Liver (tissue), 9 donors: Measurements from ENCODE around the gene GBX2. TPM values are rescaled to one million over a fixed set of nuclear protein-coding genes. Genes with fewer than 3 reads are reported as not detected.

ENCODE experiments used
- DNase-seq: peaks from one replicate; pipeline ENCODE4 v3.0.0-alpha.2; 2017; ENCODE audit warnings: low spot score
- H3K27ac ChIP-seq, 2 donors: one replicate each; pipeline ENCODE4 v1.7.0; 2013; ENCODE audit warnings: inconsistent platforms in 2 of 2, low read length in 2 of 2, control low read depth in 1 of 2, low read depth in 1 of 2, mild to moderate bottlenecking in 1 of 2
- H3K27me3 ChIP-seq, 4 donors: one replicate each; pipeline versions ENCODE4 v1.6.1 to v1.7.0; 2013; ENCODE audit warnings: low read length in 3 of 4, inconsistent platforms in 1 of 4, mild to moderate bottlenecking in 1 of 4, moderate library complexity in 1 of 4; ENCODE audit not compliant: control insufficient read depth in 4 of 4, insufficient read depth in 4 of 4
- H3K36me3 ChIP-seq, 4 donors: one replicate each; pipeline versions ENCODE4 v1.6.1 to v1.7.0; 2013; ENCODE audit warnings: low read length in 3 of 4, mild to moderate bottlenecking in 3 of 4, low read depth in 1 of 4, moderate library complexity in 1 of 4; ENCODE audit not compliant: control insufficient read depth in 4 of 4, insufficient read depth in 3 of 4
- H3K4me1 ChIP-seq, 4 donors: one replicate each; pipeline versions ENCODE4 v1.6.1 to v1.7.0; 2013; ENCODE audit warnings: low read length in 3 of 4, mild to moderate bottlenecking in 3 of 4, moderate library complexity in 1 of 4; ENCODE audit not compliant: control insufficient read depth in 4 of 4, insufficient read depth in 4 of 4
- H3K4me3 ChIP-seq, 3 donors: one replicate each; pipeline versions ENCODE4 v1.6.1 to v1.7.0; 2013; ENCODE audit warnings: low read length in 3 of 3, control low read depth in 1 of 3, low read depth in 1 of 3, mild to moderate bottlenecking in 1 of 3
- H3K9ac ChIP-seq, 2 donors: one replicate each; pipeline ENCODE4 v1.7.0; 2013; ENCODE audit warnings: low read length in 2 of 2, mild to moderate bottlenecking in 2 of 2, moderate library complexity in 2 of 2, control low read depth in 1 of 2, low read depth in 1 of 2
- H3K9me3 ChIP-seq, 4 donors: one replicate each; pipeline versions ENCODE4 v1.6.1 to v1.7.0; 2013; ENCODE audit warnings: low read length in 3 of 4; ENCODE audit not compliant: control insufficient read depth in 4 of 4
- CTCF ChIP-seq: fragments of 150-350 bp; IDR thresholded peaks from 2 replicates; pipeline ENCODE4 v1.5.1; 2017; ENCODE audit warnings: improper control_type of control experiment, low read depth, low read length; ENCODE audit not compliant: missing input control
- EGR1 ChIP-seq, 2 donors: IDR thresholded peaks; 2 replicates each; pipeline ENCODE4 v1.6.1; 2016 to 2018; ENCODE audit warnings: antibody characterized with exemption in 2 of 2, low read depth in 2 of 2
- GABPA ChIP-seq, 2 donors: IDR thresholded peaks in 1 of 2; conservative IDR thresholded peaks in 1 of 2; 2 replicates each; pipeline ENCODE4 v1.6.1; 2016; ENCODE audit warnings: antibody characterized with exemption in 2 of 2, mild to moderate bottlenecking in 1 of 2, moderate library complexity in 1 of 2
- HNF4A ChIP-seq, 2 donors: conservative IDR thresholded peaks; 2 replicates each; pipeline ENCODE4 v1.6.1; 2016; ENCODE audit warnings: antibody characterized with exemption in 2 of 2, mild to moderate bottlenecking in 2 of 2
- HNF4G ChIP-seq: IDR thresholded peaks from 2 replicates; pipeline ENCODE4 v1.6.1; 2016; ENCODE audit warnings: antibody characterized with exemption
- MAX ChIP-seq: IDR thresholded peaks from 2 replicates; pipeline ENCODE4 v1.6.1; 2016; ENCODE audit warnings: antibody characterized with exemption
- NR2F2 ChIP-seq: IDR thresholded peaks from 2 replicates; pipeline ENCODE4 v1.6.1; 2016; ENCODE audit warnings: antibody characterized with exemption
- RAD21 ChIP-seq, 2 donors: IDR thresholded peaks; 2 replicates each; pipeline ENCODE4 v1.6.1; 2016; ENCODE audit warnings: antibody characterized with exemption in 2 of 2, mild to moderate bottlenecking in 2 of 2
- REST ChIP-seq: IDR thresholded peaks from 2 replicates; pipeline ENCODE4 v1.6.1; 2016; ENCODE audit warnings: antibody characterized with exemption, mild to moderate bottlenecking
- RXRA ChIP-seq, 2 donors: IDR thresholded peaks; 2 replicates each; pipeline ENCODE4 v1.6.1; 2017 to 2018; ENCODE audit warnings: antibody characterized with exemption in 2 of 2, mild to moderate bottlenecking in 1 of 2
- SP1 ChIP-seq: IDR thresholded peaks from 2 replicates; pipeline ENCODE4 v1.6.1; 2018; ENCODE audit warnings: antibody characterized with exemption, mild to moderate bottlenecking
- TAF1 ChIP-seq: conservative IDR thresholded peaks from 2 replicates; pipeline ENCODE4 v1.6.1; 2016; ENCODE audit warnings: antibody characterized with exemption, mild to moderate bottlenecking
- YY1 ChIP-seq: IDR thresholded peaks from 2 replicates; pipeline ENCODE4 v1.6.1; 2016; ENCODE audit warnings: antibody characterized with exemption, mild to moderate bottlenecking
- ZBTB33 ChIP-seq: IDR thresholded peaks from 2 replicates; pipeline ENCODE4 v1.6.1; 2016; ENCODE audit warnings: antibody characterized with exemption
- WGBS: extraction: QIAGEN DNeasy Blood & Tissue Kit; methylation state at CpG from one replicate; pipeline ENCODE4 v1.1.7; 2013; 5-methylcytosine and 5-hydroxymethylcytosine counted together
- polyA plus RNA-seq, 2 donors: library from polyadenylated mRNA; stranded (reverse) in 1 of 2; unstranded in 1 of 2; fragments of 200-250 nt in 1 of 2; fragments of >200 nt in 1 of 2; fragmentation: Nextera tagmentation in 1 of 2; extraction: Ambion mirVana in 1 of 2; gene quantifications; one replicate each; pipeline versions ENCODE4 v1.2.1 to v1.2.3, GENCODE V29; 2013 to 2015
- total RNA-seq, 2 donors: library from RNA; depleted of rRNA; stranded (reverse); fragments of >200 nt; gene quantifications; one replicate each; pipeline ENCODE4 v1.2.3, GENCODE V29; 2014
- donor health status: healthy.
- donor health status: healthy.
- donor health status: healthy.
- donor health status: healthy.
- donor health status: healthy.

GBX2 gene
- total and polyA plus RNA-seq, 4 donors = not detected

GRCh38 chr2:236190674-236191073, 22.5 kb upstream of the GBX2 start:
- no peak for TF ChIP-seq NR2F2
- no peak for TF ChIP-seq RAD21 (IDR thresholded peaks at IDR 0.05)
- TF ChIP-seq SP1 = no peak
- TF ChIP-seq EGR1 (IDR thresholded peaks at IDR 0.05; ENCODE audit: low read depth in 2 of 2) = no peak
- no peak for TF ChIP-seq MAX
- no peak for TF ChIP-seq TAF1
- no peak for TF ChIP-seq ZBTB33
- no peak for DNase-seq
- H3K9ac ChIP-seq = no peak overlapping the region
- no peaks in the 10 kb centered on the region for H3K9me3 ChIP-seq
- H3K4me3 ChIP-seq = no peak overlapping the region
- no peaks in the 10 kb centered on the region for H3K36me3 ChIP-seq
- H3K27ac ChIP-seq = no peak overlapping the region
- no peaks in the 10 kb centered on the region for H3K4me1 ChIP-seq
- no peaks in the 10 kb centered on the region for H3K27me3 ChIP-seq
- WGBS = 90% methylated on average over 2 of the region's 2 CpGs

GRCh38 chr2:236184701-236185100, 16.5 kb upstream of the GBX2 start:
- H3K27me3 ChIP-seq = peaks cover 0 to 11% (median 3%) of the 10 kb centered on the region in 4 donors
- H3K9ac ChIP-seq = no peak overlapping the region
- no peaks in the 10 kb centered on the region for H3K4me1 ChIP-seq
- no peak for DNase-seq
- H3K9me3 ChIP-seq = no peaks in the 10 kb centered on the region
- H3K36me3 ChIP-seq = no peaks in the 10 kb centered on the region
- TF ChIP-seq HNF4G (no peak), CTCF (no peak), REST (no peak), MAX (no peak), YY1 (no peak), RAD21 (IDR thresholded peaks at IDR 0.05) (no peak), HNF4A (conservative IDR thresholded peaks at IDR 0.05) (no peak), SP1 (no peak), NR2F2 (no peak), RXRA (IDR thresholded peaks at IDR 0.05) (no peak), GABPA (IDR thresholded peaks at IDR 0.05 in 1 of 2, conservative IDR thresholded peaks at IDR 0.05 in 1 of 2) (no peak), ZBTB33 (no peak), TAF1 (no peak)
- H3K27ac ChIP-seq = no peak overlapping the region
- no peak overlapping the region for H3K4me3 ChIP-seq
- 95% methylated on average over 4 of the region's 4 CpGs for WGBS
